ENCODE data around the gene SAGE1.

DNA sequence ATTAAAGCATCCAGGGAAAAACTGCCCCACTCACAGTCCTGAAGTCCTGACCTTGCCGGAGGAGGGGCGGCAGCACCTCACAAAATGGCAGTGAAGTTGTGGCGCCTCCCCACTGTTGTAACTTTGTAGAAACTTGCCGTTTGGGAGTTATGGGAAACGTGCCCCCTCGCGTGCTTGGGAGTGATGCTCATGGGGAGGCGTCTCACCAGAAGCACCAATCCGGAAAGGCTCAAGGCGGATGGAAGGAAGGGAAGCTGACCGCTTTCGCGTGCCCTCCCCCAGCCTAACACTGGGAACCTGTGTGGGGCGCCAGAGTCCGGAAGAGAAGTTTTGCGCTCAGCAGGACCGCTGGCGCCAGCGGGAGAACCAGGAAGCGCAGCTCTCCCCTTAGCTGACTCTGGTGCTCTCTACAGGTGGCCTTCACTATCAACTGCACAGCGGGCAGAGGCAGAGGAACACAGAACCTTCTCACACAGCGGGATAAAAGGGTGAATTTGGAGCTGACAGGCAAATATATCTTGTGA lies at the start of gene SAGE1, which contains the start of gene CT45A10:
- TF ChIP-seq, protein P1, sequence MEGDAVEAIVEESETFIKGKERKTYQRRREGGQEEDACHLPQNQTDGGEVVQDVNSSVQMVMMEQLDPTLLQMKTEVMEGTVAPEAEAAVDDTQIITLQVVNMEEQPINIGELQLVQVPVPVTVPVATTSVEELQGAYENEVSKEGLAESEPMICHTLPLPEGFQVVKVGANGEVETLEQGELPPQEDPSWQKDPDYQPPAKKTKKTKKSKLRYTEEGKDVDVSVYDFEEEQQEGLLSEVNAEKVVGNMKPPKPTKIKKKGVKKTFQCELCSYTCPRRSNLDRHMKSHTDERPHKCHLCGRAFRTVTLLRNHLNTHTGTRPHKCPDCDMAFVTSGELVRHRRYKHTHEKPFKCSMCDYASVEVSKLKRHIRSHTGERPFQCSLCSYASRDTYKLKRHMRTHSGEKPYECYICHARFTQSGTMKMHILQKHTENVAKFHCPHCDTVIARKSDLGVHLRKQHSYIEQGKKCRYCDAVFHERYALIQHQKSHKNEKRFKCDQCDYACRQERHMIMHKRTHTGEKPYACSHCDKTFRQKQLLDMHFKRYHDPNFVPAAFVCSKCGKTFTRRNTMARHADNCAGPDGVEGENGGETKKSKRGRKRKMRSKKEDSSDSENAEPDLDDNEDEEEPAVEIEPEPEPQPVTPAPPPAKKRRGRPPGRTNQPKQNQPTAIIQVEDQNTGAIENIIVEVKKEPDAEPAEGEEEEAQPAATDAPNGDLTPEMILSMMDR (IDR thresholded peaks at IDR 0.05) = no peak
- no peak for TF ChIP-seq POLR2AphosphoS5 (IDR thresholded peaks at IDR 0.05; ENCODE audit: insufficient read depth in 1 of 2, low read depth in 1 of 2)

Measured in vagina (tissue), 2 donors.